ENCODE results near the gene HOXA9. TPM values are rescaled to one million over a fixed set of nuclear protein-coding genes. Genes with fewer than 3 reads are reported as not detected.

Gene HOXA9
- total RNA-seq, 2 donors from 2014 or later: 2.4 TPM; not detected in 1

GRCh38 chr7:27188386-27189294 lies 23.3 kb upstream of the HOXA9 start:
- peaks cover 55 to 77% of the 10 kb centered on the region in 2 donors for H3K27me3 Mint-ChIP-seq
- ATAC-seq: no peak
- H3K9me3 Mint-ChIP-seq: no peaks in the 10 kb centered on the region
- peak overlapping the region; percentile 92 for H3K4me3 Mint-ChIP-seq
- DNase-seq (ENCODE audit: low spot score): no peak
- peak overlapping the region in 1 of 2 donors; percentile 9 for H3K27ac Mint-ChIP-seq
- peaks cover 34 to 38% of the 10 kb centered on the region in 2 donors for H3K4me1 Mint-ChIP-seq (ENCODE audit: low read depth in 2 of 2)
- no peaks in the 10 kb centered on the region for H3K36me3 Mint-ChIP-seq

- no peak overlapping the region for H3K27ac Mint-ChIP-seq
- H3K36me3 Mint-ChIP-seq: no peaks in the 10 kb centered on the region
- peak overlapping the region; percentile 92 for H3K4me3 Mint-ChIP-seq
- peaks cover 34 to 40% of the 10 kb centered on the region in 2 donors for H3K4me1 Mint-ChIP-seq (ENCODE audit: low read depth in 2 of 2)
- H3K27me3 Mint-ChIP-seq: peaks cover 55 to 77% of the 10 kb centered on the region in 2 donors
- ATAC-seq (no peak), DNase-seq (ENCODE audit: low spot score) (no peak)
- H3K9me3 Mint-ChIP-seq: no peaks in the 10 kb centered on the region
These were observed 22.4 kb upstream of the HOXA9 start for GRCh38 chr7:27187475-27188385.

GRCh38 chr7:27186668-27187474 lies 21.5 kb upstream of the HOXA9 start:
- Mint-ChIP-seq H3K4me1 (ENCODE audit: low read depth in 2 of 2) (peaks cover 34 to 41% of the 10 kb centered on the region in 2 donors), H3K9me3 (no peaks in the 10 kb centered on the region), H3K36me3 (no peaks in the 10 kb centered on the region), H3K27me3 (peaks cover 54 to 81% of the 10 kb centered on the region in 2 donors), H3K27ac (peak overlapping the region in 1 of 2 donors; percentile 7), H3K4me3 (peak overlapping the region; percentile 92)
- ATAC-seq (no peak), DNase-seq (ENCODE audit: low spot score) (no peak)

- peaks cover 51 to 73% of the 10 kb centered on the region in 2 donors for H3K27me3 Mint-ChIP-seq
- ATAC-seq: no peak
- H3K4me3 Mint-ChIP-seq: peak overlapping the region; percentile 73
- DNase-seq (ENCODE audit: low spot score): no peak
- H3K27ac Mint-ChIP-seq: peak overlapping the region; percentile 7 to 77
- peaks cover 34 to 41% of the 10 kb centered on the region in 2 donors for H3K4me1 Mint-ChIP-seq (ENCODE audit: low read depth in 2 of 2)
- H3K36me3 Mint-ChIP-seq: no peaks in the 10 kb centered on the region
- H3K9me3 Mint-ChIP-seq: no peaks in the 10 kb centered on the region
These were observed 20.7 kb upstream of the HOXA9 start for GRCh38 chr7:27185854-27186667.

DNA sequence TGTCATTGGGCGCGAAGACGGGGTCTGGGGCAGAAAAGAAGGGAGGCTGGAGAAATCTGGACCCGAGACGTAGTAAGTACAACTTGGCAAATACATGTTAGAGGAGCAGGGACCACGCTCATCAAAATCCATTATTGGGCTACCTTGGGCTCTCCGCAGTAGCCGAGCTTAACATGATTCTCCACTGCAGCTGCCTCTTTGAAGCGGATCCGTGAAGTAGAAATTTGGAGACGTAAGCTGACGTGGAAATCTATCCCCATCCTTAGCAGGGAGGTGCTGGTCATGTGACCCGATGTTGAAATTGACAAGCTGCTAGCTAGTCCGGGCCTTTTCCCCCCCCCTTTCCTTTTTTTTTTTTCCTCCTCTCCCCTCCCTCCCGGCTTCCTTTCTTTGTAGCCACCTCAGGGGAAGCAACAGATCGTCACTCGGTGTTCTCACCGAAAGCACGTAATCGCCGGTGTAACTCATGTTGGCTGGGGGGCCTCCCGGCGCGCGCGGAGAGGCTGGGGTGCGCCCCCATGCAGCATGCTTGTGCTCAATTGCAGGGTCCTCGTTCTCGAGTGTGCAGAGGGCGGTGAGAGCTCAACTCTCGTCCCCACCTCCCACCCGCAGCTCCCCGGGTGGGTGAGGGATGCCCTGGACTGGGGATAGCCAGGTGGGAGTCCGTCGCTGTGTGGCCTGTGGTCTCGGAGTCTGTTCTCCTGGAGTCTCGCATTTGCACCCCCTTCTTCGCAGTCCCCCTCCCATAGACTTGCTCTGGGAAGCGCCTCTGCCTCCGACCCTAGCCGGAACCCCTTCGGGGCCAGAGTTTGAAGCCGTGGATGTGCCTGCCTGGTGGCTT lies 19.9 kb upstream of the HOXA9 start, which contains the start of gene HOXA11:
Gene HOXA11, minus strand, starts transcription at position 220 of the 841 bp plus-strand sequence. Its CDS starts 88 bp downstream, at position 132.
- ATAC-seq: peak in 1 of 2 donors; percentile 34
- peak within 1 kb of the TSS; percentile 73 for H3K4me3 Mint-ChIP-seq
- no peaks in the 10 kb centered on the region for H3K9me3 Mint-ChIP-seq
- H3K27me3 Mint-ChIP-seq: peaks cover 49 to 65% of the 10 kb centered on the region in 2 donors
- no peaks in the 10 kb centered on the region for H3K36me3 Mint-ChIP-seq
- DNase-seq (ENCODE audit: low spot score): no peak
- peaks cover 34 to 44% of the 10 kb centered on the region in 2 donors for H3K4me1 Mint-ChIP-seq (ENCODE audit: low read depth in 2 of 2)
- H3K27ac Mint-ChIP-seq: peak within 1 kb of the TSS; percentile 21 to 77

- ATAC-seq (peak; percentile 69 to 78), DNase-seq (ENCODE audit: low spot score) (no peak)
- no peaks in the 10 kb centered on the region for H3K36me3 Mint-ChIP-seq
- peak overlapping the region; percentile 21 to 23 for H3K27ac Mint-ChIP-seq
- no peaks in the 10 kb centered on the region for H3K9me3 Mint-ChIP-seq
- H3K4me1 Mint-ChIP-seq (ENCODE audit: low read depth in 2 of 2): peaks cover 40 to 44% of the 10 kb centered on the region in 2 donors
- H3K4me3 Mint-ChIP-seq: peak overlapping the region; percentile 73
- H3K27me3 Mint-ChIP-seq: peaks cover 46 to 64% of the 10 kb centered on the region in 2 donors
These were observed 19.1 kb upstream of the HOXA9 start for GRCh38 chr7:27184337-27185012.

DNA sequence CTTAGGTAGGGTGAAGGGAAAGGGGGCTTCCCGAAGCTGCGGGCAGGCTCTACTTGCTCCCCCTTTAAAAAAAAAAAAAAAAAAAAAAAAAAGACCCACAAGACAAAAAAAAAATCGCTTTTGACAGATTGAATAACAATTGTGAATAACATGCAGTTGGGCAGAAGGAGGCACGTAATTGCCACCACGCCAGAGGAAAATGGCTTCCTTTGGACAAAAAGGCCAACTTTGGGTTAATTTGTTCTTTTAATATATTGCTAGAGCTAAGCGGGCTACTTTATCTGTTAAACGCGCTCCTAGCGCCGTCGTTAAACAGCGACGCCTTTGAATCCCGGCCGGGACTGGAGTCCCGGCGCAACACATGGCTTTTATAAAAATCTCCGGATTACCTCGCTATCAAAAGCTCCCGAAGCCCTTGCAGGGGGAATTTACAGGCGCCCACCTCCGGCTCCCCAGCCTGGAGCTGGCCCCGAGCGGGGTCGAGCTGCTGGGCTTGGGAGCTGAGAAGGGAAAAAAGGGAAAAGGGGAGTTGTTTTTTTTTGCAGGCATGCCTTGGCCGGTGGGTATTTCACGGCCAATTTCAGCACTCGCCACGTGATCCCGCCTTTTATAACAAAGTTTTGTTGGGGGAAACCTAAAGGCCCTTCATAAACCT lies 18.5 kb upstream of the HOXA9 start:
- ATAC-seq: no peak
- DNase-seq (ENCODE audit: low spot score): no peak
- H3K4me3 Mint-ChIP-seq: peak overlapping the region; percentile 73
- H3K36me3 Mint-ChIP-seq: no peaks in the 10 kb centered on the region
- H3K27me3 Mint-ChIP-seq: peaks cover 44 to 63% of the 10 kb centered on the region in 2 donors
- H3K4me1 Mint-ChIP-seq (ENCODE audit: low read depth in 2 of 2): peaks cover 37 to 43% of the 10 kb centered on the region in 2 donors
- no peak overlapping the region for H3K27ac Mint-ChIP-seq
- no peaks in the 10 kb centered on the region for H3K9me3 Mint-ChIP-seq

GRCh38 chr7:27182861-27183681 lies 17.7 kb upstream of the HOXA9 start:
- ATAC-seq: no peak
- Mint-ChIP-seq H3K36me3 (no peaks in the 10 kb centered on the region), H3K4me3 (no peak overlapping the region), H3K9me3 (no peaks in the 10 kb centered on the region), H3K27ac (no peak overlapping the region), H3K27me3 (peaks cover 39 to 59% of the 10 kb centered on the region in 2 donors), H3K4me1 (ENCODE audit: low read depth in 2 of 2) (peaks cover 30 to 36% of the 10 kb centered on the region in 2 donors)
- DNase-seq (ENCODE audit: low spot score): no peak

GRCh38 chr7:27182285-27182841 lies 17.0 kb upstream of the HOXA9 start:
- Mint-ChIP-seq H3K27ac (no peak overlapping the region), H3K27me3 (peaks cover 34 to 57% of the 10 kb centered on the region in 2 donors), H3K36me3 (no peaks in the 10 kb centered on the region), H3K4me1 (ENCODE audit: low read depth in 2 of 2) (peaks cover 24 to 31% of the 10 kb centered on the region in 2 donors), H3K4me3 (no peak overlapping the region), H3K9me3 (no peaks in the 10 kb centered on the region)
- ATAC-seq: no peak
- no peak for DNase-seq (ENCODE audit: low spot score)

DNA sequence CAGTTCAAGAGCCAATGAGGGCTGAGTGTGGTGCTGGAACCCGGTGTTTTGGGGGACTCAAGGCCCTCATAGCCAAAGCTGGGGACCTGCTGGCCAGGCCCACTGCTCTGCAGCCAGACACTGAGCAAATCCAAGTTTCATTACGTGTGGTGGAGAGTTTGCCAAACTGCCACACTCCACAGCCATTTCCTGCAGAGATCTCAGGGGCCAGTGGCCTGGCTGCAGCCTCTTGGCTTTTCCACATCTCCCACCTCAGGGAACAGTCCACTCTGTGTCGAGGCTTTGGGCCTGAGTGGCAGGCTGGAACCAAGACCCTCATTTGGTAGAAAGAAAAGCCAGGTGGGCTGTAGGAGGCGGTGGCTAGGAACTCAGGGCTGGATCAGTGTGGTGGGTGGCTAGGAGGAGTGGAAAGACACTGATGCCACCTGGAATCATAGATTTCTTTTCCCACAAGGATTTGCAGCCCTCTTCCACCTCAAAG lies 16.5 kb upstream of the HOXA9 start:
- ATAC-seq (no peak), DNase-seq (ENCODE audit: low spot score) (no peak)
- Mint-ChIP-seq H3K27me3 (peaks cover 30 to 52% of the 10 kb centered on the region in 2 donors), H3K9me3 (no peaks in the 10 kb centered on the region), H3K27ac (no peak overlapping the region), H3K36me3 (no peaks in the 10 kb centered on the region), H3K4me3 (no peak overlapping the region), H3K4me1 (ENCODE audit: low read depth in 2 of 2) (peaks cover 24 to 28% of the 10 kb centered on the region in 2 donors)

Measured in natural killer cell treated with Interleukin-12 subunit alpha and Interleukin-12 subunit beta and Interleukin-15 and Interleukin-18, amount 100 ng/mL, for 72 hours (primary cell).